T-cell (primary cell): ENCODE results near the gene PIP5K1B. TPM values are rescaled to one million over a fixed set of nuclear protein-coding genes. Genes with fewer than 3 reads are reported as not detected.

Experiments
- ATAC-seq, 4 experiments: fragments of 200-7000 bp in 3 of 4; fragments of 150-1000 bp in 1 of 4; cut with Tn5 transposase; replicated peaks in 1 of 4; 1 replicate in 3 of 4; 2 replicates in 1 of 4; pipeline ENCODE4 v1.10.0; 2021; ENCODE audit warnings: moderate library complexity in 3 of 4, mild to moderate bottlenecking in 2 of 4, moderate number of reproducible peaks in 1 of 4
- CTCF ChIA-PET, 2 donors: fragments of 300-600 bp; sonication (Branson Sonifier 250); formaldehyde crosslinking; loops; one replicate each; lab custom pipeline; 2022; ENCODE audit warnings: antibody characterized with exemption in 2 of 2; lab: Charles Lee
- POLR2A ChIA-PET, 2 donors: fragments of 300-600 bp; sonication (Branson Sonifier 250); formaldehyde crosslinking; loops; one replicate each; lab custom pipeline; 2022; ENCODE audit warnings: antibody characterized with exemption in 2 of 2; lab: Charles Lee
- DNase-seq, 35 experiments: peaks; one replicate each; pipeline versions ENCODE4 v3.0.0 to v3.0.0-alpha.2; 2013 to 2023
- H3K27ac ChIP-seq: one replicate; pipeline ENCODE4 v1.5.1; 2013; ENCODE audit warnings: low read length
- H3K27me3 ChIP-seq, 2 experiments: replicated peaks in 1 of 2; 1 replicate in 1 of 2; 2 replicates in 1 of 2; pipeline versions ENCODE4 v1.6.1 to v1.7.0; 2013; ENCODE audit warnings: low read length in 1 of 2, mixed read lengths in 1 of 2; ENCODE audit not compliant: control insufficient read depth in 2 of 2, insufficient read depth in 2 of 2; ENCODE audit errors: extremely low read depth in 1 of 2
- H3K36me3 ChIP-seq, 2 donors: 1 replicate in 1 of 2; 2 replicates in 1 of 2; pipeline versions ENCODE4 v1.6.1 to v1.7.0; 2013; ENCODE audit warnings: low read length in 1 of 2; ENCODE audit not compliant: control insufficient read depth in 2 of 2, insufficient read depth in 1 of 2; ENCODE audit errors: extremely low read depth in 1 of 2
- H3K4me1 ChIP-seq, 2 experiments: 1 replicate in 1 of 2; 2 replicates in 1 of 2; pipeline versions ENCODE4 v1.6.1 to v1.7.0; 2013; ENCODE audit warnings: low read length in 2 of 2, mixed read lengths in 1 of 2; ENCODE audit not compliant: insufficient read depth in 2 of 2, control insufficient read depth in 1 of 2; ENCODE audit errors: extremely low read depth in 1 of 2
- H3K4me3 ChIP-seq, 2 donors: 1 replicate in 1 of 2; 2 replicates in 1 of 2; pipeline versions ENCODE4 v1.5.1 to v1.7.0; 2013; ENCODE audit warnings: mild to moderate bottlenecking in 2 of 2, low read length in 1 of 2, moderate library complexity in 1 of 2; ENCODE audit not compliant: control insufficient read depth in 1 of 2; ENCODE audit errors: extremely low read depth in 1 of 2
- H3K9me3 ChIP-seq: 2 replicates; pipeline ENCODE4 v1.7.0; 2013
- H3K27ac Mint-ChIP-seq, 2 donors: one replicate each; pipeline ENCODE4 v1.8.0; 2020 to 2021; ENCODE audit warnings: mild to moderate bottlenecking in 2 of 2, mixed read lengths in 2 of 2
- H3K27me3 Mint-ChIP-seq, 2 donors: one replicate each; pipeline ENCODE4 v1.8.0; 2021 to 2022; ENCODE audit warnings: mixed read lengths in 2 of 2
- H3K36me3 Mint-ChIP-seq: one replicate; pipeline ENCODE4 v1.8.0; 2021; ENCODE audit warnings: mixed read lengths
- H3K4me1 Mint-ChIP-seq, 3 donors: one replicate each; pipeline ENCODE4 v1.8.0; 2020 to 2022; ENCODE audit warnings: mixed read lengths in 3 of 3, mild to moderate bottlenecking in 1 of 3
- H3K4me3 Mint-ChIP-seq, 3 donors: one replicate each; pipeline ENCODE4 v1.8.0; 2020 to 2022; ENCODE audit warnings: mild to moderate bottlenecking in 3 of 3, mixed read lengths in 3 of 3, moderate library complexity in 3 of 3
- H3K9me3 Mint-ChIP-seq, 3 donors: one replicate each; pipeline ENCODE4 v1.8.0; 2020 to 2022; ENCODE audit warnings: mixed read lengths in 3 of 3
- WGBS: methylation state at CpG from one replicate; pipeline ENCODE4 v1.1.5; 2013; ENCODE audit warnings: missing lambda C conversion rate; ENCODE audit not compliant: insufficient coverage; 5-methylcytosine and 5-hydroxymethylcytosine counted together
- total RNA-seq, 35 experiments: library from RNA in 6 of 35; stranded (reverse) in 6 of 35; fragments of 120-200 nt in 1 of 35; gene quantifications; one replicate each; pipeline versions ENCODE4 v1.2.1 to v1.2.4 and lab custom pipeline; 2013 to 2026

The PIP5K1B gene
- total RNA-seq, 5 donors from 2014 or later (not counting 1 experiment from before 2014, with no cell fraction given), result 0.29 to 1.8 (median 0.95) TPM

- no peak overlapping the region for H3K27ac ChIP-seq
- Mint-ChIP-seq H3K36me3 (no peaks in the 10 kb centered on the region), H3K9me3 (no peaks in the 10 kb centered on the region), H3K4me3 (no peak overlapping the region), H3K27ac (no peak overlapping the region), H3K4me1 (no peaks in the 10 kb centered on the region), H3K27me3 (no peaks in the 10 kb centered on the region)
- ChIA-PET CTCF (no interaction called here), POLR2A (no interaction called here)
- peaks cover 0 to 4% of the 10 kb centered on the region in 2 experiments for H3K27me3 ChIP-seq
- no peaks in the 10 kb centered on the region for H3K4me1 ChIP-seq
- no peaks in the 10 kb centered on the region for H3K36me3 ChIP-seq
- H3K4me3 ChIP-seq, result no peak overlapping the region
- ATAC-seq (no peak), DNase-seq (no peak)
- 80% methylated on average over 2 of the region's 2 CpGs for WGBS
- no peaks in the 10 kb centered on the region for H3K9me3 ChIP-seq
These were observed 41.5 kb downstream of the PIP5K1B start for GRCh38 chr9:68746525-68746924.

GRCh38 chr9:68747043-68747533, 42.0 kb downstream of the PIP5K1B start:
- no peaks in the 10 kb centered on the region for H3K36me3 ChIP-seq
- Mint-ChIP-seq H3K27ac (no peak overlapping the region), H3K27me3 (no peaks in the 10 kb centered on the region), H3K4me3 (no peak overlapping the region), H3K9me3 (no peaks in the 10 kb centered on the region), H3K36me3 (no peaks in the 10 kb centered on the region), H3K4me1 (no peaks in the 10 kb centered on the region)
- H3K4me3 ChIP-seq, result no peak overlapping the region
- ATAC-seq, result no peak
- peaks cover 0 to 4% of the 10 kb centered on the region in 2 experiments for H3K27me3 ChIP-seq
- no peaks in the 10 kb centered on the region for H3K4me1 ChIP-seq
- H3K27ac ChIP-seq, result no peak overlapping the region
- ChIA-PET CTCF (no interaction called here), POLR2A (no interaction called here)
- DNase-seq, result no peak
- WGBS, result 54% methylated on average over 2 of the region's 9 CpGs
- H3K9me3 ChIP-seq, result no peaks in the 10 kb centered on the region

- H3K9me3 Mint-ChIP-seq, result no peaks in the 10 kb centered on the region
- POLR2A ChIA-PET, result no interaction called here
- Histone ChIP-seq H3K4me3 (no peak overlapping the region), H3K27me3 (peaks cover 0 to 4% of the 10 kb centered on the region in 2 experiments), H3K4me1 (no peaks in the 10 kb centered on the region), H3K36me3 (no peaks in the 10 kb centered on the region), H3K9me3 (no peaks in the 10 kb centered on the region), H3K27ac (no peak overlapping the region)
- no peaks in the 10 kb centered on the region for H3K27me3 Mint-ChIP-seq
- no peaks in the 10 kb centered on the region for H3K4me1 Mint-ChIP-seq
- no peak overlapping the region for H3K27ac Mint-ChIP-seq
- CTCF ChIA-PET, result no interaction called here
- DNase-seq (no peak), ATAC-seq (no peak)
- H3K4me3 Mint-ChIP-seq, result no peak overlapping the region
- no peaks in the 10 kb centered on the region for H3K36me3 Mint-ChIP-seq
- 67% methylated on average over 1 of the region's 3 CpGs for WGBS
These were observed 44.1 kb downstream of the PIP5K1B start for GRCh38 chr9:68749135-68749534.

GRCh38 chr9:68749579-68750159, 44.6 kb downstream of the PIP5K1B start:
- no peaks in the 10 kb centered on the region for H3K27me3 Mint-ChIP-seq
- H3K9me3 Mint-ChIP-seq, result no peaks in the 10 kb centered on the region
- ATAC-seq (peak in 1 of 4 experiments; percentile 93), DNase-seq (no peak)
- 100% methylated on average over 2 of the region's 3 CpGs for WGBS
- no peak overlapping the region for H3K4me3 Mint-ChIP-seq
- H3K27ac Mint-ChIP-seq, result no peak overlapping the region
- no peaks in the 10 kb centered on the region for H3K36me3 Mint-ChIP-seq
- Histone ChIP-seq H3K27ac (no peak overlapping the region), H3K36me3 (no peaks in the 10 kb centered on the region), H3K4me3 (no peak overlapping the region), H3K27me3 (peaks cover 0 to 4% of the 10 kb centered on the region in 2 experiments), H3K9me3 (no peaks in the 10 kb centered on the region), H3K4me1 (no peaks in the 10 kb centered on the region)
- ChIA-PET CTCF (no interaction called here), POLR2A (no interaction called here)
- no peaks in the 10 kb centered on the region for H3K4me1 Mint-ChIP-seq

- no peaks in the 10 kb centered on the region for H3K27me3 Mint-ChIP-seq
- Histone ChIP-seq H3K27me3 (peaks cover 0 to 4% of the 10 kb centered on the region in 2 experiments), H3K9me3 (no peaks in the 10 kb centered on the region), H3K36me3 (no peaks in the 10 kb centered on the region), H3K4me3 (no peak overlapping the region), H3K27ac (no peak overlapping the region), H3K4me1 (no peaks in the 10 kb centered on the region)
- H3K36me3 Mint-ChIP-seq, result no peaks in the 10 kb centered on the region
- DNase-seq (no peak), ATAC-seq (no peak)
- 89% methylated on average over 1 of the region's 6 CpGs for WGBS
- H3K9me3 Mint-ChIP-seq, result no peaks in the 10 kb centered on the region
- CTCF ChIA-PET, result no interaction called here
- POLR2A ChIA-PET, result no interaction called here
- H3K27ac Mint-ChIP-seq, result no peak overlapping the region
- no peaks in the 10 kb centered on the region for H3K4me1 Mint-ChIP-seq
- H3K4me3 Mint-ChIP-seq, result no peak overlapping the region
These were observed 45.2 kb downstream of the PIP5K1B start for GRCh38 chr9:68750255-68750654.

GRCh38 chr9:68750786-68751185, 45.7 kb downstream of the PIP5K1B start:
- Mint-ChIP-seq H3K4me1 (no peaks in the 10 kb centered on the region), H3K27ac (no peak overlapping the region), H3K4me3 (no peak overlapping the region), H3K9me3 (no peaks in the 10 kb centered on the region), H3K36me3 (no peaks in the 10 kb centered on the region), H3K27me3 (peaks cover 0 to 2% of the 10 kb centered on the region in 2 donors)
- no peaks in the 10 kb centered on the region for H3K9me3 ChIP-seq
- H3K36me3 ChIP-seq, result no peaks in the 10 kb centered on the region
- WGBS, result 84% methylated on average over 4 of the region's 4 CpGs
- DNase-seq, result no peak
- no peak overlapping the region for H3K4me3 ChIP-seq
- no peak for ATAC-seq
- H3K4me1 ChIP-seq, result no peaks in the 10 kb centered on the region
- H3K27ac ChIP-seq, result no peak overlapping the region
- POLR2A ChIA-PET, result no interaction called here
- CTCF ChIA-PET, result interaction anchor here in 1 of 2 donors (1.1 kb wide), 1 partner anchor 248 kb away, joined by 3 read pairs; no protein-coding TSS in a partner anchor
- peaks cover 0 to 4% of the 10 kb centered on the region in 2 experiments for H3K27me3 ChIP-seq
